Endothelial cell of umbilical vein (primary cell): ENCODE measurements around the gene RBPJ. TPM values are rescaled to one million over a fixed set of nuclear protein-coding genes. Genes with fewer than 3 reads are reported as not detected.

Experiments
- BruUV-seq: library from RNA; stranded (reverse); fragments of 400-500 nt; replicated peaks from 2 replicates; lab custom pipeline; 2021; lab: Mats Ljungman, UMichigan
- CTCF ChIA-PET: fragments of 300-600, 350-600 bp; sonication (Branson Sonifier 250); formaldehyde crosslinking; loops from one replicate; lab custom pipeline; 2021; ENCODE audit warnings: antibody characterized with exemption, inconsistent platforms; lab: Charles Lee
- POLR2A ChIA-PET: fragments of 300-600, 350-600 bp; sonication (Branson Sonifier 250); formaldehyde crosslinking; loops from one replicate; lab custom pipeline; 2021; ENCODE audit warnings: antibody characterized with exemption, inconsistent platforms; lab: Charles Lee
- DNase-seq: peaks from one replicate; pipeline ENCODE4 v3.0.0-alpha.2; 2011; ENCODE audit warnings: low read depth, low spot score
- FAIRE-seq: peaks from 2 replicates; lab custom pipeline; 2011; peaks lifted over from hg19 to GRCh38; lab: Jason Lieb, UNC
- H2AFZ ChIP-seq: 2 replicates; pipeline ENCODE4 v1.6.0; 2012; ENCODE audit warnings: low read depth, low read length, control low read depth, inconsistent platforms
- H3K27ac ChIP-seq: 2 replicates; pipeline ENCODE4 v1.5.1; 2011; ENCODE audit warnings: low read depth, mild to moderate bottlenecking, control low read depth, low read length, moderate library complexity; ENCODE audit not compliant: insufficient read depth
- H3K27me3 ChIP-seq, 2 experiments: 2 replicates each; pipeline versions ENCODE4 v1.6.0 to v1.6.1; 2011; ENCODE audit warnings: low read length in 2 of 2, mixed read lengths in 1 of 2; ENCODE audit not compliant: control insufficient read depth in 2 of 2, insufficient read depth in 2 of 2
- H3K36me3 ChIP-seq, 2 experiments: 2 replicates in 1 of 2; 3 replicates in 1 of 2; pipeline ENCODE4 v1.5.1; 2011; ENCODE audit warnings: low read length in 2 of 2, mild to moderate bottlenecking in 1 of 2, moderate library complexity in 1 of 2; ENCODE audit not compliant: control insufficient read depth in 2 of 2, insufficient read depth in 2 of 2; ENCODE audit errors: extremely low read depth in 1 of 2
- H3K4me1 ChIP-seq: 3 replicates; pipeline ENCODE4 v1.5.1; 2011; ENCODE audit warnings: mild to moderate bottlenecking, low read length; ENCODE audit not compliant: control insufficient read depth, insufficient read depth; ENCODE audit errors: extremely low read depth
- H3K4me2 ChIP-seq: 2 replicates; pipeline ENCODE4 v1.6.1; 2011; ENCODE audit warnings: low read length, control low read depth, mixed read lengths; ENCODE audit not compliant: insufficient read depth
- H3K4me3 ChIP-seq, 3 experiments: fragments of 200-600 bp in 1 of 3; sonication (generic), shearing (Covaris generic) in 1 of 3; replicated peaks in 1 of 3; 2 replicates each; pipeline ENCODE4 v1.5.1; 2011 to 2016; ENCODE audit warnings: control low read depth in 3 of 3, low read length in 3 of 3, mild to moderate bottlenecking in 2 of 3, inconsistent platforms in 1 of 3, low read depth in 1 of 3, moderate library complexity in 1 of 3; ENCODE audit not compliant: insufficient read depth in 1 of 3
- H3K79me2 ChIP-seq: 2 replicates; pipeline ENCODE4 v1.6.0; 2012; ENCODE audit warnings: low read length, inconsistent platforms; ENCODE audit not compliant: control insufficient read depth, insufficient read depth
- H3K9ac ChIP-seq: replicated peaks from 2 replicates; pipeline ENCODE3; 2011; ENCODE audit warnings: low read length, control low read depth; ENCODE audit not compliant: insufficient read depth; ENCODE audit errors: extremely low read depth
- H3K9me1 ChIP-seq: replicated peaks from 3 replicates; pipeline ENCODE4 v1.6.0; 2011; ENCODE audit warnings: mild to moderate bottlenecking, low read length; ENCODE audit not compliant: control insufficient read depth, insufficient read depth; ENCODE audit errors: extremely low read depth
- H3K9me3 ChIP-seq: replicated peaks from 2 replicates; pipeline ENCODE4 v1.5.1; 2012; ENCODE audit warnings: low read length, inconsistent platforms; ENCODE audit not compliant: control insufficient read depth, insufficient read depth
- H4K20me1 ChIP-seq: replicated peaks from 2 replicates; pipeline ENCODE3; 2011; ENCODE audit warnings: mild to moderate bottlenecking, low read length; ENCODE audit not compliant: control insufficient read depth, insufficient read depth; ENCODE audit errors: extremely low read depth
- FOS ChIP-seq: IDR thresholded peaks from 2 replicates; pipeline ENCODE4 v1.6.1; 2011; ENCODE audit warnings: mild to moderate bottlenecking, low read length, moderate library complexity, borderline replicate concordance; ENCODE audit not compliant: insufficient read depth
- GATA2 ChIP-seq: IDR thresholded peaks from 2 replicates; pipeline ENCODE4 v1.7.0; 2011; ENCODE audit warnings: low read depth, mild to moderate bottlenecking, moderate library complexity, mixed read lengths, low read length; ENCODE audit not compliant: insufficient read length, insufficient read depth
- JUN ChIP-seq: IDR thresholded peaks from 2 replicates; pipeline ENCODE4 v1.6.1; 2011; ENCODE audit warnings: borderline replicate concordance, low read depth; ENCODE audit not compliant: insufficient read length, insufficient read depth
- MYC ChIP-seq: IDR thresholded peaks from one replicate; pipeline ENCODE4 v1.6.1; 2011; ENCODE audit warnings: mild to moderate bottlenecking, low read depth, low read length
- dilution Hi-C: fragments of 300-500 bp; cut with MboI; formaldehyde crosslinking; loops from one replicate; pipeline ENCODE4 v1.15.0; 2019; ENCODE audit warnings: low sequenced_read_pairs; ENCODE audit not compliant: extremely low pct_ligation_motif_present
- intact Hi-C: fragments of 100-400 bp; cut with micrococcal nuclease; formaldehyde crosslinking; loops from one replicate; pipeline ENCODE4 v1.10.0; 2022
- polyA plus RNA-seq, 4 experiments: library from polyadenylated mRNA; depleted of rRNA in 3 of 4; stranded (reverse) in 3 of 4; unstranded in 1 of 4; fragments of >200 nt; gene quantifications; 2 replicates each; pipeline versions ENCODE4 v1.2.1 to v1.2.3, GENCODE V29; 2011 to 2012; ENCODE audit warnings: missing spikeins in 1 of 4
- total RNA-seq: library from RNA; stranded (reverse); gene quantifications from 2 replicates; pipeline ENCODE4 v1.2.3, GENCODE V29; 2021
- TF ChIP-seq, protein P1 (sequence below): IDR thresholded peaks from 2 replicates; pipeline ENCODE4 v1.6.1; 2011; ENCODE audit not compliant: insufficient read depth, insufficient read length
- TF ChIP-seq, protein P2 (sequence below), 2 donors: IDR thresholded peaks; 1 replicate in 1 of 2; 2 replicates in 1 of 2; pipeline ENCODE4 v1.5.1; 2011; ENCODE audit warnings: low read length in 2 of 2, mild to moderate bottlenecking in 2 of 2, moderate library complexity in 2 of 2, control low read depth in 1 of 2, inconsistent platforms in 1 of 2, low read depth in 1 of 2; ENCODE audit not compliant: insufficient read depth in 1 of 2; ENCODE audit errors: extremely low read depth in 1 of 2

Gene RBPJ
- total and polyA plus RNA-seq, 2 donors (not counting 3 experiments of a cell fraction or from before 2014, with no cell fraction given): 17.0 to 42.9 TPM

DNA sequence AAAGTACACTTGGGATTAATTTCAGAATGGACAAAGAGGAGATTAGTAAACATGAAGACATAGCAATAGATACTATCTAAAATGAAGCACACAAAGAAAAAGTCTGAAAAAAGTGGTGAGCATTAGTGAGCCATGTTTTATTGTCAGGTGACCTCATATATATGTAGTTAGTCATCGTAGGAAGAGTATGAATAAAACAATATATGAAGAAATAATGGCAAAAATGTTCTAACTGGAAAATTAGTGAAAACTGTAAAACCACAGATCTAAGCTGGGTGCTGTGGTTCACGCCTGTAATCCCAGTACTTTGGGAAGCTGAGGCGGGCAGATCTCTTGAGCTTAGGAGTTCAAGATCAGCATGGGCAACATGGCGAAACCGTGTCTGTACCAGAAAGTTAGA is 67.9 kb downstream of the RBPJ start:
- FAIRE-seq (peak; percentile 47), DNase-seq (no peak)
- H3K9me3 ChIP-seq: no peaks in the 10 kb centered on the region
- peaks cover 4% of the 10 kb centered on the region for H3K79me2 ChIP-seq
- H3K4me3 ChIP-seq: no peak overlapping the region
- no peak overlapping the region for H3K27ac ChIP-seq
- H4K20me1 ChIP-seq: no peaks in the 10 kb centered on the region
- H3K9me1 ChIP-seq: no peaks in the 10 kb centered on the region
- POLR2A ChIA-PET: no interaction called here
- peaks cover 0 to 3% of the 10 kb centered on the region in 2 experiments for H3K36me3 ChIP-seq
- BruUV-seq: no TSS peak
- no peak overlapping the region for H3K9ac ChIP-seq
- intact Hi-C loops (no loop called here), dilution Hi-C loops (no loop called here)
- H3K4me2 ChIP-seq: no peak overlapping the region
- H2AFZ ChIP-seq: no peak overlapping the region
- no peaks in the 10 kb centered on the region for H3K4me1 ChIP-seq
- CTCF ChIA-PET: interaction anchor here (1.6 kb wide), 1 partner anchor 58 kb away, joined by 4 read pairs; no protein-coding TSS in a partner anchor
- no peaks in the 10 kb centered on the region for H3K27me3 ChIP-seq
- TF ChIP-seq, protein P1, sequence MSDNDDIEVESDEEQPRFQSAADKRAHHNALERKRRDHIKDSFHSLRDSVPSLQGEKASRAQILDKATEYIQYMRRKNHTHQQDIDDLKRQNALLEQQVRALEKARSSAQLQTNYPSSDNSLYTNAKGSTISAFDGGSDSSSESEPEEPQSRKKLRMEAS: no peak
- peak; percentile 22 for TF ChIP-seq FOS

DNA sequence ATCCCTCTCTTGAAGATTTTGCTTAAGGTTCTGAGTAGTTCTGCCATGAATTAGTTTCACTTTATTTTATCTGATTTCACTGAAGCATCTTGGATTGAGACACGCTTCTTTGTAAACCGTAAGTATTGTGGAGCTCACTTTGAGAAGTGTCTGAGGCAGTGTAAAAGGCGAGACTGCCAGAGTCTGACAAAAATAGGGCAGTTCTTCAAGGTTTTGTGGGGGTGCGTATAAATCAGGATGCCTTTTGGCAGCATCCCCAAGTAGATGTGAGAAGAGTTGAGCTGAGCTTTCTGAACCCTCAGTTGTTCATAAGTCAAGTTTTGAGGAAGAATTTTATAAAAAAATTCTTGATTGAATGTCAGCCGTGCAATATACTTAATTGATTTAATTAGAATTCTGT is 76.3 kb downstream of the RBPJ start:
- dilution Hi-C loops (no loop called here), intact Hi-C loops (no loop called here)
- POLR2A ChIA-PET: no interaction called here

More for the DNA sequence above, 76.3 kb downstream of the RBPJ start:
- CTCF ChIA-PET: interaction anchor here (1.4 to 3.3 kb wide), 2 partner anchors 14 to 66 kb away, joined by 4 to 16 read pairs; no protein-coding TSS in a partner anchor
- no TSS peak for BruUV-seq
- no peak overlapping the region for H3K9ac ChIP-seq
- no peak overlapping the region for H2AFZ ChIP-seq
- DNase-seq: no peak
- H3K4me2 ChIP-seq: no peak overlapping the region
- no peak overlapping the region for H3K27ac ChIP-seq
- no peaks in the 10 kb centered on the region for H3K9me3 ChIP-seq
- no peaks in the 10 kb centered on the region for H3K4me1 ChIP-seq
- no peak for FAIRE-seq
- no peak overlapping the region for H3K4me3 ChIP-seq
- no peaks in the 10 kb centered on the region for H3K9me1 ChIP-seq
- H3K79me2 ChIP-seq: no peaks in the 10 kb centered on the region
- no peaks in the 10 kb centered on the region for H4K20me1 ChIP-seq
- TF ChIP-seq FOS (no peak), JUN (no peak), MYC (no peak), GATA2 (no peak)
- TF ChIP-seq, protein P1: no peak
- TF ChIP-seq, protein P2, sequence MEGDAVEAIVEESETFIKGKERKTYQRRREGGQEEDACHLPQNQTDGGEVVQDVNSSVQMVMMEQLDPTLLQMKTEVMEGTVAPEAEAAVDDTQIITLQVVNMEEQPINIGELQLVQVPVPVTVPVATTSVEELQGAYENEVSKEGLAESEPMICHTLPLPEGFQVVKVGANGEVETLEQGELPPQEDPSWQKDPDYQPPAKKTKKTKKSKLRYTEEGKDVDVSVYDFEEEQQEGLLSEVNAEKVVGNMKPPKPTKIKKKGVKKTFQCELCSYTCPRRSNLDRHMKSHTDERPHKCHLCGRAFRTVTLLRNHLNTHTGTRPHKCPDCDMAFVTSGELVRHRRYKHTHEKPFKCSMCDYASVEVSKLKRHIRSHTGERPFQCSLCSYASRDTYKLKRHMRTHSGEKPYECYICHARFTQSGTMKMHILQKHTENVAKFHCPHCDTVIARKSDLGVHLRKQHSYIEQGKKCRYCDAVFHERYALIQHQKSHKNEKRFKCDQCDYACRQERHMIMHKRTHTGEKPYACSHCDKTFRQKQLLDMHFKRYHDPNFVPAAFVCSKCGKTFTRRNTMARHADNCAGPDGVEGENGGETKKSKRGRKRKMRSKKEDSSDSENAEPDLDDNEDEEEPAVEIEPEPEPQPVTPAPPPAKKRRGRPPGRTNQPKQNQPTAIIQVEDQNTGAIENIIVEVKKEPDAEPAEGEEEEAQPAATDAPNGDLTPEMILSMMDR (IDR thresholded peaks at IDR 0.05; ENCODE audit: extremely low read depth in 1 of 2, insufficient read depth in 1 of 2, low read depth in 1 of 2, low read length in 2 of 2): no peak
- H3K36me3 ChIP-seq: no peaks in the 10 kb centered on the region
- H3K27me3 ChIP-seq: no peaks in the 10 kb centered on the region
